Tibial nerve (tissue), 4 donors: ENCODE data around the gene COX6B2. TPM values are rescaled to one million over a fixed set of nuclear protein-coding genes. Genes with fewer than 3 reads are reported as not detected.

Source experiments
- DNase-seq, 2 donors: peaks; one replicate each; pipeline ENCODE4 v3.0.0-alpha.2; 2019; ENCODE audit warnings: low spot score in 2 of 2
- H3K27ac ChIP-seq, 4 donors: fragments of 200-600 bp; sonication (generic) in 3 of 4; one replicate each; pipeline ENCODE4 v1.5.1; 2017 to 2019; ENCODE audit warnings: mild to moderate bottlenecking in 1 of 4
- H3K27me3 ChIP-seq, 2 donors: fragments of 200-600 bp; sonication (generic) in 1 of 2; one replicate each; pipeline versions ENCODE4 v1.5.1 to v1.6.0; 2017 to 2019
- H3K36me3 ChIP-seq, 3 donors: fragments of 200-600 bp; sonication (generic); one replicate each; pipeline ENCODE4 v1.5.1; 2018 to 2019
- H3K4me1 ChIP-seq, 4 donors: fragments of 200-600 bp; sonication (generic) in 3 of 4; one replicate each; pipeline ENCODE4 v1.5.1; 2017 to 2019
- H3K4me3 ChIP-seq, 4 donors: fragments of 200-600 bp; sonication (generic) in 3 of 4; one replicate each; pipeline ENCODE4 v1.5.1; 2017 to 2019; ENCODE audit warnings: mild to moderate bottlenecking in 1 of 4, moderate library complexity in 1 of 4
- H3K9me3 ChIP-seq, 4 donors: fragments of 200-600 bp; sonication (generic) in 3 of 4; one replicate each; pipeline ENCODE4 v1.5.1; 2017 to 2019
- CTCF ChIP-seq, 5 experiments: fragments of 200-600 bp in 3 of 5; fragments of 450-650 bp in 2 of 5; sonication (generic) in 3 of 5; IDR thresholded peaks; one replicate each; pipeline ENCODE4 v1.5.1; 2016 to 2019; ENCODE audit warnings: antibody characterized with exemption in 5 of 5, mild to moderate bottlenecking in 3 of 5, moderate library complexity in 2 of 5
- EP300 ChIP-seq, 2 donors: sonication (generic); formaldehyde crosslinking; IDR thresholded peaks; one replicate each; pipeline ENCODE4 v1.6.1; 2017; ENCODE audit warnings: antibody characterized with exemption in 2 of 2, mild to moderate bottlenecking in 1 of 2
- POLR2A ChIP-seq, 2 donors: fragments of 450-650 bp; IDR thresholded peaks; one replicate each; pipeline ENCODE4 v1.6.1; 2017; ENCODE audit warnings: antibody characterized with exemption in 2 of 2, mild to moderate bottlenecking in 2 of 2, moderate library complexity in 2 of 2
- WGBS, 2 donors: methylation state at CpG; one replicate each; pipeline ENCODE4 v1.1.5; 2018; 5-methylcytosine and 5-hydroxymethylcytosine counted together
- total RNA-seq, 4 donors: library from RNA; depleted of rRNA; stranded (reverse); fragments of >200 nt; gene quantifications; one replicate each; pipeline ENCODE4 v1.1.0, GENCODE V29; 2016

Gene COX6B2
- total RNA-seq, 4 donors from 2014 or later = not detected

GRCh38 chr19:55392820-55393761 is 38.6 kb upstream of the COX6B2 start:
- no peak overlapping the region for H3K27ac ChIP-seq
- H3K36me3 ChIP-seq = peaks cover 0 to 49% (median 4%) of the 10 kb centered on the region in 3 donors
- DNase-seq = no peak
- 63 to 64% methylated on average over 18 of the region's 18 CpGs for WGBS, 2 donors
- no peaks in the 10 kb centered on the region for H3K27me3 ChIP-seq
- no peaks in the 10 kb centered on the region for H3K9me3 ChIP-seq
- TF ChIP-seq EP300 (IDR thresholded peaks at IDR 0.05) (no peak), POLR2A (IDR thresholded peaks at IDR 0.05) (no peak), CTCF (IDR thresholded peaks at IDR 0.05) (no peak)
- no peak overlapping the region for H3K4me3 ChIP-seq
- peaks cover 0 to 37% (median 9%) of the 10 kb centered on the region in 4 donors for H3K4me1 ChIP-seq

- Histone ChIP-seq H3K4me3 (no peak overlapping the region), H3K9me3 (no peaks in the 10 kb centered on the region), H3K27me3 (no peaks in the 10 kb centered on the region), H3K4me1 (peaks cover 0 to 49% (median 21%) of the 10 kb centered on the region in 4 donors), H3K27ac (peak overlapping the region in 2 of 4 donors; percentile 13 to 28), H3K36me3 (peaks cover 0 to 60% (median 12%) of the 10 kb centered on the region in 3 donors)
- WGBS, 2 donors = 67 to 79% methylated on average over 18 of the region's 18 CpGs
- TF ChIP-seq CTCF (IDR thresholded peaks at IDR 0.05) = no peak
- no peak for TF ChIP-seq EP300 (IDR thresholded peaks at IDR 0.05)
- TF ChIP-seq POLR2A (IDR thresholded peaks at IDR 0.05) = no peak
- no peak for DNase-seq
Observed at GRCh38 chr19:55391702-55392615, 37.4 kb upstream of the COX6B2 start.

GRCh38 chr19:55391191-55391670 is 36.7 kb upstream of the COX6B2 start:
- Histone ChIP-seq H3K27ac (peak overlapping the region in 2 of 4 donors; percentile 13 to 28), H3K4me3 (no peak overlapping the region), H3K27me3 (no peaks in the 10 kb centered on the region), H3K9me3 (no peaks in the 10 kb centered on the region), H3K36me3 (peaks cover 0 to 62% (median 12%) of the 10 kb centered on the region in 3 donors), H3K4me1 (peaks cover 0 to 56% (median 26%) of the 10 kb centered on the region in 4 donors)
- DNase-seq = no peak
- WGBS, 2 donors = 75 to 78% methylated on average over 8 to 10 of the region's 12 CpGs
- no peak for TF ChIP-seq CTCF (IDR thresholded peaks at IDR 0.05)
- no peak for TF ChIP-seq POLR2A (IDR thresholded peaks at IDR 0.05)
- TF ChIP-seq EP300 (IDR thresholded peaks at IDR 0.05) = no peak

- no peak for TF ChIP-seq EP300 (IDR thresholded peaks at IDR 0.05)
- TF ChIP-seq POLR2A (IDR thresholded peaks at IDR 0.05) = no peak
- no peak for TF ChIP-seq CTCF (IDR thresholded peaks at IDR 0.05)
- no peak for DNase-seq
- H3K4me1 ChIP-seq = peaks cover 0 to 56% (median 26%) of the 10 kb centered on the region in 4 donors
- 66 to 71% methylated on average over 7 of the region's 7 CpGs for WGBS, 2 donors
- H3K27me3 ChIP-seq = no peaks in the 10 kb centered on the region
- H3K4me3 ChIP-seq = no peak overlapping the region
- no peak overlapping the region for H3K27ac ChIP-seq
- no peaks in the 10 kb centered on the region for H3K9me3 ChIP-seq
- peaks cover 0 to 62% (median 12%) of the 10 kb centered on the region in 3 donors for H3K36me3 ChIP-seq
Observed at GRCh38 chr19:55390461-55390880, 36.0 kb upstream of the COX6B2 start.
